ENCODE measurements around the gene MRPL32.
"Not testable (repeated sequence)": the region's sequence is repeated elsewhere in the genome, so short reads cannot be mapped to it uniquely, and the experiment has no call there.

Gene MRPL32

DNA sequence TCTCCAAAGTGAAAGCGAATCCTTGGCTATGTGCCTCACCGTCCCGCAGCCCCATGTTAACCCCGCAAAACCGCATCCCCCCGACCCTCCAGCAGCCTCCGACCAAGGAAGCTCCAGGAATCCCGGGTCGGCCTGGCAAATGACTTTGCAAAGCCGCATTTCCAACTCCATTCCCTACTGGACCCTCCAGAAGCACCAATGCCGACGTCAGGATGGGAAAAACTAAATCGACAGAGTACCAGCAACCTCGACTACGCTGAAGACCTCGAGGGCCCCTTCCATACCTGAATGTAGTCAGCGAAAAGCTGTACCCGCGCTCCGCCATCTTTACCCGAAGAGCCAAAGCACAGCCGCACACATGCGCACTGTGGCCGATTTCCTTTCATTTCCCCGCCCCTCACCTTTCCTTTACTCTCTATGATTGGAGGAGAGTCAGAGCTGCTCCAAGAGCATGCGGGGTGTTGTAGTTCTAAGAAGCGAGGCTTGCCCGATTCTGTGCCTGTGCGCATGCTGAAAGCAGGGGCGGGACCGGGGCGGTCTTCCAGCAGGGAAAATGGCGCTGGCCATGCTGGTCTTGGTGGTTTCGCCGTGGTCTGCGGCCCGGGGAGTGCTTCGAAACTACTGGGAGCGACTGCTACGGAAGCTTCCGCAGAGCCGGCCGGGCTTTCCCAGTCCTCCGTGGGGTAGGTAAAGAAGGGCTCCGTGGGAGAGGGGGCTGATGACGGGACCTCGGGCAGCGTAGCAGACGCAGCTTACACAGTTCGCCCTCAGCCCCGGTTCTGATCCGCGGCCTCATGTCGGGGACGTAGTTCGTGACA, at the start of gene MRPL32, which contains the start of gene PSMA2:
MRPL32 (plus strand) TSS at position 543 of the 818 bp plus-strand sequence; CDS start at position 554, 11 bp downstream.
PSMA2 (minus strand) TSS at position 341 of the 818 bp plus-strand sequence; CDS start at position 325, 16 bp downstream.
- TF ChIP-seq, protein P1, sequence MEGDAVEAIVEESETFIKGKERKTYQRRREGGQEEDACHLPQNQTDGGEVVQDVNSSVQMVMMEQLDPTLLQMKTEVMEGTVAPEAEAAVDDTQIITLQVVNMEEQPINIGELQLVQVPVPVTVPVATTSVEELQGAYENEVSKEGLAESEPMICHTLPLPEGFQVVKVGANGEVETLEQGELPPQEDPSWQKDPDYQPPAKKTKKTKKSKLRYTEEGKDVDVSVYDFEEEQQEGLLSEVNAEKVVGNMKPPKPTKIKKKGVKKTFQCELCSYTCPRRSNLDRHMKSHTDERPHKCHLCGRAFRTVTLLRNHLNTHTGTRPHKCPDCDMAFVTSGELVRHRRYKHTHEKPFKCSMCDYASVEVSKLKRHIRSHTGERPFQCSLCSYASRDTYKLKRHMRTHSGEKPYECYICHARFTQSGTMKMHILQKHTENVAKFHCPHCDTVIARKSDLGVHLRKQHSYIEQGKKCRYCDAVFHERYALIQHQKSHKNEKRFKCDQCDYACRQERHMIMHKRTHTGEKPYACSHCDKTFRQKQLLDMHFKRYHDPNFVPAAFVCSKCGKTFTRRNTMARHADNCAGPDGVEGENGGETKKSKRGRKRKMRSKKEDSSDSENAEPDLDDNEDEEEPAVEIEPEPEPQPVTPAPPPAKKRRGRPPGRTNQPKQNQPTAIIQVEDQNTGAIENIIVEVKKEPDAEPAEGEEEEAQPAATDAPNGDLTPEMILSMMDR (IDR thresholded peaks at IDR 0.05; ENCODE audit: low read length, missing control alignments) = no peak
- peak within 1 kb of the TSS; percentile 96 for H3K4me3 ChIP-seq (replicated peaks; ENCODE audit: low read depth, low read length)
- peak; percentile 98 for DNase-seq (ENCODE audit: low read depth)

DNA sequence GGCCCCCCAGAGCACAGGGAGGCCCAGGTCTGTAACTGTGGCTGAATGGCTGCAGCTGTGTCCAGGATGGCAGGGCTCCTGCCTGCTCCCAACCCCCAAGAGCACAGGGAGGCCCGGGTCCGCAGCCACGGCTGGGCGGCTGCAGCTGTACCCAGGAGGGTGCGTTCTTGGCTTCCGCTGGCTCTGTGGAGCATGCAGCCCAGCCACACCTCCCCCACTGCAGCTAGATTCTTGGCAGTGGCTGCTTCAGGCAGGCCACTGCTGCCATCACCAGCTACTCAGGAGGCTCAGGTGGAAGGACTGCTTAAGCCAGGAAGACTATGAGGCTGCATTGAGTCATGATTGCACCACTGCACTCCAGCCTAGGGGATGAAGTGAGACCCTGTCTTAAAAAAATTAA, 48.2 kb upstream of the MRPL32 start:
- DNase-seq (ENCODE audit: low read depth) = peak; percentile 62
- TF ChIP-seq, protein P1 (IDR thresholded peaks at IDR 0.05; ENCODE audit: low read length, missing control alignments) = no peak
- H3K4me3 ChIP-seq (replicated peaks; ENCODE audit: low read depth, low read length) = no peak overlapping the region

DNA sequence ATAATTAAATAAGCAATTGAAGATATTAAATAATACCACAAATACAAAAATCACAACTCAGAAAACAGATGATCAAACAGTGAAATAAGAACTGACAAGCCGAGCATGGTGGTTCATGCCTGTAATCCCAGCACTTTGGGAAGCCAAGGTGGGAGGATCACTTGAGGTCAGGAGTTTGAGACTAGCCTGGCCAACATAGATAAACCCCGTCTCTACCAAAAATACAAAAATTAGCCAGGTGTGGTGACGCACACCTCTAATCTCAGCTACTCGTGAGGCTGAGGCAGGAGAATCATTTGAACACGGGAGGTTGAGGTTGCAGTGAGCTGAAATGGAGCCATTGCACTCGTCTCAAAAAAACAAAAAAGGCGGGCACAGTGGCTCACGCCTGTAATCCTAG, 47.0 kb upstream of the MRPL32 start:
- H3K4me3 ChIP-seq (replicated peaks; ENCODE audit: low read depth, low read length); DNase-seq (ENCODE audit: low read depth): not testable (repeated sequence)

DNA sequence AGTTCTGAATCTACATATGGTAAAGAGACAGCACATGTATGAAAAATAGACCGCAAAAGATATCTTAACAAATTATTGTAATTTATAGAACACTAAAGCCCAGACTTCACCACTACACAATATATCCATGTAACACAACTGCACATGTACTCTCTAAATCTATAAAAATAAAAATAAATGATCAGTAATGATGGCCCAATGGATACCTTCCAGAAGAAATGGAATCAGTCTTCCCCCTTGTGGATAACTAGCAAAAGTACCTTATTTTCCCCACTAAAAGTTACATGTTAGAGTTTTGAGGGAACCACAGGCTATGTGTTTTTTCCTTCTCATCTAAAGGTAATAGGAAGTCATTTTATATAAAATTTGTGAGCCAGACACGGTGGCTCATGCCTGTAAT, 46.0 kb upstream of the MRPL32 start:
- TF ChIP-seq, protein P1 (IDR thresholded peaks at IDR 0.05; ENCODE audit: low read length, missing control alignments) = peak; percentile 52
- DNase-seq (ENCODE audit: low read depth) = peak; percentile 40
- no peak overlapping the region for H3K4me3 ChIP-seq (replicated peaks; ENCODE audit: low read depth, low read length)

DNA sequence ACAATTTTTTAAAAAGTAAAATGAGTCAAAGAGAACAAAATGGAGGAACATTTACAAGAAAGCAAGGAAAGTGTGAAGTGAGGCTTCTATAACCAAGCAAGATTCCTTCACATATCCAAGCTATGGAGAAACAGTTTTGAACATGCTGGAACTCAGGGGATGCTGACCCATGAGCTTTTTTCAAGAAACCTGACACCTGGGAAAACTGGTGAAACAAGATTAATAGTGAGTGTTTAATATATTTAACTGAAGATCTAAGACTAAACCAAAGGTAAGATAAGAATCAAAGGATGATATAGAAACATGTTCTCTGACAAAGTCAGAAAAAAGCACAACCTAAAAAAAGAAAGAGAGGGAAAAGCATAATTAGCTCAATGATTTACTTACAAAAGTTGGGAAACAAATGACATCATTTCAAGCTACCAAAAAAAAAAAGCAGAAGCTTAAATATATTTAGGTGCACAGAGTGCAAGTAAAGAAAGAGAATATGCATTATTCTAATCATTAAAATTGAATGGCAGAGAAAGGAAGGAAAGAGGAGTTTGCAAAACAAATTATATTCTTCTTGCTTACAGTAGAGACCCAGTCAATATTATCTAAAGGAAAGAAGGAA, 45.2 kb upstream of the MRPL32 start:
- TF ChIP-seq, protein P1 (IDR thresholded peaks at IDR 0.05; ENCODE audit: low read length, missing control alignments) = no peak
- H3K4me3 ChIP-seq (replicated peaks; ENCODE audit: low read depth, low read length) = no peak overlapping the region
- DNase-seq (ENCODE audit: low read depth) = no peak

DNA sequence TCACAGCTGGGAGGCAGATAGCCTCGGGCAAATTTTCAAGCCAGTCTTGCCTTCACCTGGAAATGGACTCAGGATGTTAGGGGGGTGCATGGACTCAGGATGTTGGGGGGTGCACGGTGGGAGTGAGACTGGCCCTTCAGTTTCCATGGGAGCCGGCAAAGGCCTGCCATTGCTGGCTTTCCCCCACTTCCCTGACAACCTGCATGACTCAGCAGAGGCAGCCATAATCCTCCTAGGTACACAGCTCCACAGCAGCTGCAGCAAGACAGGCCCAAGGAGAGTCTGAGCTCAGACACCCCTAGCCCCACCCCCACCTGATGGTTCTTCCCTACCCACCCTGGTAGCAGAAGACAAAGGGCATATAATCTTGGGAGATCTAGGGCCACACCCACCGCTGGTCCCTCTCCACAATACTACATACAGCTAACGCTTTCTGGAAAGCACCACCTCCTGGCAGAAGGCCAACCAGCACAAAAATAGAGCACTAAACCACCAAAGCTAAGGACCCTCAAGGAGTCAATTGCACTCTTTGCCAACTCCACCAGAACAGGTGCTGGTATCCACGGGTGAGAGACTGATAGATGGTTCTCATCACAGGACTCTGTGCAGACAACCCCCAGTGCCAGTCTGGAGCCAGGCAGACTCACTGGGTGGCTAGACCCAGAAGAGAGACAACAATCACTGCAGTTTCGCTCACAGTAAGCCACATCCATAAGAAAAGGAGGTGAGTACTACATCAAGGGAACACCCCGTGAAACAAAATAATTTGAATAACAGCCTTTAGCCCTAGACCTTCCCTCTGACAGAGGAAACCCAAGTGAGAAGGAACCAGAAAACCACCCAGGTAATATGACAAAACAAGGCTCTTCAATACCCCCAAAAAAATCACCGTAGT, 38.6 kb upstream of the MRPL32 start:
- TF ChIP-seq, protein P1 (IDR thresholded peaks at IDR 0.05; ENCODE audit: low read length, missing control alignments) = no peak
- DNase-seq (ENCODE audit: low read depth) = no peak
- H3K4me3 ChIP-seq (replicated peaks; ENCODE audit: low read depth, low read length) = no peak overlapping the region

DNA sequence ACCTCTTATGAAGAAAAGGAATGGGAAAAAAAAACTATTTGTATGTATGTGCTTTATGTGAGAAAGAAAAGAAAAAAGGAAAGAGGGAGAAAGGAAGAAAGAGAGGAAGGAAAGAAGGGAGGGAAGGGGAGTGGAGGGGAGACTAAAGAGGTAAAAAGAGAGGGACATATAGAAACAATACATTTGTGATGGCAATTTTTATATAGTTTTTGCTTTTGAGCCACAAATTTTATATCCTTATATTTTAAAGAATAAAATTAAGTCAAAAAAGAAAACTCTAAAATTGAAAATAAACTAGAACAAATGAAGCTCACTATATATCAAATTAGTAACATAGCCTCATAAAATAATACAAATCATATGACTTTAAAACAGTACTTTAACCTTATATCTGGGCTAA, 31.3 kb upstream of the MRPL32 start:
- TF ChIP-seq, protein P1 (IDR thresholded peaks at IDR 0.05; ENCODE audit: low read length, missing control alignments) = no peak
- no peak overlapping the region for H3K4me3 ChIP-seq (replicated peaks; ENCODE audit: low read depth, low read length)
- no peak for DNase-seq (ENCODE audit: low read depth)
